Colonic mucosa (tissue), 4 donors: Measurements from ENCODE around the gene IDUA. TPM values are rescaled to one million over a fixed set of nuclear protein-coding genes. Genes with fewer than 3 reads are reported as not detected.

ENCODE experiments used
- DNase-seq: peaks from one replicate; pipeline ENCODE4 v3.0.0-alpha.2; 2020
- H3K27ac ChIP-seq: fragments of 200-600 bp; one replicate; pipeline ENCODE4 v1.8.0; 2021
- H3K27me3 ChIP-seq: fragments of 200-600 bp; one replicate; pipeline ENCODE4 v1.8.0; 2021
- H3K36me3 ChIP-seq: fragments of 200-600 bp; one replicate; pipeline ENCODE4 v1.8.0; 2021
- H3K4me1 ChIP-seq: fragments of 200-600 bp; one replicate; pipeline ENCODE4 v1.8.0; 2021; ENCODE audit warnings: mild to moderate bottlenecking
- H3K4me3 ChIP-seq: fragments of 200-600 bp; one replicate; pipeline ENCODE4 v1.8.0; 2021
- H3K9ac ChIP-seq, 2 donors: one replicate each; pipeline ENCODE4 v1.7.0; 2013; ENCODE audit warnings: control low read depth in 2 of 2, low read depth in 2 of 2, low read length in 2 of 2
- H3K9me3 ChIP-seq: fragments of 200-600 bp; one replicate; pipeline ENCODE4 v1.8.0; 2021
- CTCF ChIP-seq: fragments of 200-600 bp; IDR thresholded peaks from one replicate; pipeline ENCODE4 v1.8.0; 2022; ENCODE audit warnings: antibody characterized with exemption, mild to moderate bottlenecking
- intact Hi-C: fragments of 100-400 bp; cut with DNase I; formaldehyde crosslinking; loops from one replicate; pipeline ENCODE4 v1.14.1; 2022
- total RNA-seq, 2 donors: library from RNA; stranded (reverse); fragmentation: NEBNext Ultra II Directional in 1 of 2; extraction: Animal tissue kit (Norgen Biotek cat#: 25700) in 1 of 2; gene quantifications; one replicate each; pipeline ENCODE4 v1.2.1, GENCODE V29; 2021
- donor health status: healthy.
- donor health status: DM: no; HTN: no; CAD: no.
- donor health status: DM: no; HTN: no; CAD: no.

IDUA gene
- total RNA-seq, 2 donors from 2014 or later, result 18.8 to 22.4 TPM

GRCh38 chr4:955161-955921, 31.5 kb upstream of the IDUA start:
- TF ChIP-seq CTCF, result no peak
- intact Hi-C loops, result no loop called here
- Histone ChIP-seq H3K9ac (no peak overlapping the region), H3K27ac (no peak overlapping the region), H3K9me3 (no peaks in the 10 kb centered on the region), H3K4me3 (no peak overlapping the region), H3K36me3 (no peaks in the 10 kb centered on the region), H3K27me3 (no peaks in the 10 kb centered on the region), H3K4me1 (no peaks in the 10 kb centered on the region)
- DNase-seq, result no peak

DNA sequence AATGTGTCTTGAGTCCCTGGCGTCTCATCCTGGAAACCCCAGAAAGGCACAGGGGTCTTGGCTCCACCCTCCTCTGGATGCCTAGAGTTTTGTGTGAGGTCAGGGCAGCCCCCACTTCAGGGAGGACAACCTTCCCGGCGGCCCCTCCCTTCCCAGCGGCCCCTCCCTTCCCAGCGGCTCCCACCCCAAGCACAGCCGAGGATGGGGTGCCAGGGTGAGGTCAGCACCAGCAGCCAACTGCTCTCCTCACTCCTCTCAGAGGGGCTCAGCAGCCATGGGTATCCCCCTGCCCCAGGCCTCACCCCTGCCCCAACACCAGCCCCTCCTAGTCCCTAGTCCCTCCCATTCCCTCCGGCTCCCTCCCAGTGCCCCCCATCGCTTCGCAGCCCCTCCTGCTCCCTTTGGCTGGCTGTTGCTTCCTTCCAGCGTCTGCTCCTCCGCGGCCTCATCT, 30.9 kb upstream of the IDUA start:
- no peak for DNase-seq

DNA sequence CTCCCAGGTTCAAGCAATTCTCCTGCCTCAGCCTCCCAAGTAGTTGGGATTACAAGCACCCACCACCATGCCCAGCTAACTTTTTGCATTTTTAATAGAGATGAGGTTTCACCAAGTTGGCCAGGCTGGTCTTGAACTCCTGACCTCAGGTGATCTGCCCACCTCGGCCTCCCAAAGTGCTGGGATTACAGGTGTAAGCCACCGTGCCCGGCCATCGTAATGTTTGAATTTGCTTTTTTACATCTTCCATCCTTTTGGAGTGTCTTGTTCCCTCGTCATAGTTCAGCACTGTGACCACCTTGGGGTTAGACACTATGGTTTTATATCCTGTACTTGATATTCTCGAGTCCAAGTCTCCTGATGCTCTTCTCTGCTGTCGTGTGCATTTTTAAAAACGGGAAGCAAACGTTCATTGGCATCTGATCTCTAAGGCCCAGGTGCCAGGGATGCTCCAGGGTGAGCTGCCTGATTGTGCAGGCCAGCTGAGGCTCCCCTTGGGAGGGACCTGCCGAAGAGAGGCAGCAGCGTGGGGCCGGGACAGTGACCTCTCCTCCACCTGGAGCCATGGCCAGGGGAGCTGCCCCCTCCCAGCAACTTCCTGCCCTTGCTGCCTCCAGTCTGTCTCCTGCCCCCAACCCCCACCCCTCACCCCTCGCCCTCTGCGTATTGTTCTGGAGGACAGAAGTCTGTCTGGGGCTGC, 30.2 kb upstream of the IDUA start:
- DNase-seq, result no peak
- Histone ChIP-seq H3K9ac (no peak overlapping the region), H3K27ac (no peak overlapping the region), H3K4me3 (no peak overlapping the region), H3K36me3 (no peaks in the 10 kb centered on the region), H3K27me3 (no peaks in the 10 kb centered on the region), H3K4me1 (no peaks in the 10 kb centered on the region), H3K9me3 (no peaks in the 10 kb centered on the region)
- intact Hi-C loops, result no loop called here
- no peak for TF ChIP-seq CTCF

More for the DNA sequence above, 30.9 kb upstream of the IDUA start:
- H3K9ac ChIP-seq, result no peak overlapping the region
- TF ChIP-seq CTCF, result no peak
- no peak overlapping the region for H3K27ac ChIP-seq
- H3K36me3 ChIP-seq, result no peaks in the 10 kb centered on the region
- no peaks in the 10 kb centered on the region for H3K9me3 ChIP-seq
- no peak overlapping the region for H3K4me3 ChIP-seq
- intact Hi-C loops, result no loop called here
- H3K4me1 ChIP-seq, result no peaks in the 10 kb centered on the region
- H3K27me3 ChIP-seq, result no peaks in the 10 kb centered on the region

DNA sequence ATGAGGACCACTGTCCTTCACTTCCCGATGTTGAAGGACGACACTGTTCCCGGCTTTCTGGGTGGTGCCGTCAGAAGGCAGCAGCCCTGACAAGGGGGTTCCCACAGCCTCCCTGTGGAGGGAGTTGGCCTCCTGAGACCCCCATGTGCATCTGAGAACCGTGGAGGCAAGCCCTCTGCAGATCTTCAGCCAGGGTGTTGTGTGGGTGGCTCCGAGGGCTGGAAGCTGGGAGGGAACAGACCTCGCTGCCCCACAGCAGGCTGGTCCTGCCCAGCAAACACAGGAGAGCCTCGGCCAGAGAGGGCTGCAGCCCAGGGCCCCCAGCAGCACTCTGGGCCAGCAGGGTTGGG, 29.6 kb upstream of the IDUA start:
- H3K9ac ChIP-seq, result no peak overlapping the region
- no peak for DNase-seq
- intact Hi-C loops, result no loop called here
- H3K4me1 ChIP-seq, result no peaks in the 10 kb centered on the region
- H3K27me3 ChIP-seq, result no peaks in the 10 kb centered on the region
- H3K4me3 ChIP-seq, result no peak overlapping the region
- no peak for TF ChIP-seq CTCF
- H3K36me3 ChIP-seq, result no peaks in the 10 kb centered on the region
- H3K9me3 ChIP-seq, result no peaks in the 10 kb centered on the region
- H3K27ac ChIP-seq, result no peak overlapping the region

DNA sequence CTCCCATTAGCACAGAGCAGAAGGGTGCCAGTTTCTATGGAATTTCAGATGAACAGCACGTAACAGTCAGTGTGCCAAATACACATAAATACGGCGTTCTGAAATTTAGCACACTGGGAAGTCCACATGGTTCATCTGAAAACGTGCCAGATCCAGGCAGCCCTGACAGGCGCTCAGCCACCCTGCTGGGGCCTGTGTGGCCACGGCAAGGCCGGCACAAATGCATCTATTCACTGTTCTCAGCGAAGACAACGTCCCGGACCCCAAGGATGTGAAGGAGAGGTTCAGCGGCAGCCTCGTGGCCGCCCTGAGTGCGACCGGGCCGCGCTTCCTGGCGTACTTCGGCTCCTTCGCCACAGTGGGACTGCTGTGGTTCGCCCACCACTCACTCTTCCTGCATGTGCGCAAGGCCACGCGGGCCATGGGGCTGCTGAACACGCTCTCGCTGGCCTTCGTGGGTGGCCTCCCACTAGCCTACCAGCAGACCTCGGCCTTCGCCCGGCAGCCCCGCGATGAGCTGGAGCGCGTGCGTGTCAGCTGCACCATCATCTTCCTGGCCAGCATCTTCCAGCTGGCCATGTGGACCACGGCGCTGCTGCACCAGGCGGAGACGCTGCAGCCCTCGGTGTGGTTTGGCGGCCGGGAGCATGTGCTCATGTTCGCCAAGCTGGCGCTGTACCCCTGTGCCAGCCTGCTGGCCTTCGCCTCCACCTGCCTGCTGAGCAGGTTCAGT, 29.1 kb upstream of the IDUA start:
- Histone ChIP-seq H3K27me3 (no peaks in the 10 kb centered on the region), H3K9me3 (no peaks in the 10 kb centered on the region), H3K27ac (no peak overlapping the region), H3K4me1 (no peaks in the 10 kb centered on the region), H3K9ac (no peak overlapping the region), H3K36me3 (no peaks in the 10 kb centered on the region), H3K4me3 (no peak overlapping the region)
- intact Hi-C loops, result no loop called here
- no peak for DNase-seq
- TF ChIP-seq CTCF, result no peak
